ENCODE data around the gene SNX22.
"Not testable (repeated sequence)": the region's sequence is repeated elsewhere in the genome, so short reads cannot be mapped to it uniquely, and the experiment has no call there.

The SNX22 gene

GRCh38 chr15:64111679-64112050 is 39.9 kb upstream of the SNX22 start:
- in situ Hi-C loops (cut with MboI; ENCODE audit: low pct_unique_long_range_greater_than_20kb, low sequenced_read_pairs, unreplicated experiment), result no loop called here
- no peak for DNase-seq (ENCODE audit: low spot score)
- TF ChIP-seq CTCF (IDR thresholded peaks at IDR 0.05; ENCODE audit: extremely low read depth, insufficient read depth, missing control alignments), result no peak

GRCh38 chr15:64112073-64112772 is 39.3 kb upstream of the SNX22 start:
- in situ Hi-C loops (cut with MboI; ENCODE audit: low pct_unique_long_range_greater_than_20kb, low sequenced_read_pairs, unreplicated experiment), result no loop called here
- no peak for DNase-seq (ENCODE audit: low spot score)
- TF ChIP-seq CTCF (IDR thresholded peaks at IDR 0.05; ENCODE audit: extremely low read depth, insufficient read depth, missing control alignments), result no peak

- no peak for DNase-seq (ENCODE audit: low spot score)
- in situ Hi-C loops (cut with MboI; ENCODE audit: low pct_unique_long_range_greater_than_20kb, low sequenced_read_pairs, unreplicated experiment), result no loop called here
- TF ChIP-seq CTCF (IDR thresholded peaks at IDR 0.05; ENCODE audit: extremely low read depth, insufficient read depth, missing control alignments), result no peak
Measured at GRCh38 chr15:64112904-64113303, 38.6 kb upstream of the SNX22 start.

- DNase-seq (ENCODE audit: low spot score), result no peak
- in situ Hi-C loops (cut with MboI; ENCODE audit: low pct_unique_long_range_greater_than_20kb, low sequenced_read_pairs, unreplicated experiment), result no loop called here
- no peak for TF ChIP-seq CTCF (IDR thresholded peaks at IDR 0.05; ENCODE audit: extremely low read depth, insufficient read depth, missing control alignments)
Measured at GRCh38 chr15:64117759-64118487, 33.6 kb upstream of the SNX22 start.

- in situ Hi-C loops (cut with MboI; ENCODE audit: low pct_unique_long_range_greater_than_20kb, low sequenced_read_pairs, unreplicated experiment); DNase-seq (ENCODE audit: low spot score): not testable (repeated sequence)
Measured at GRCh38 chr15:64120322-64120721, 31.2 kb upstream of the SNX22 start.

GRCh38 chr15:64121614-64122013 is 29.9 kb upstream of the SNX22 start:
- in situ Hi-C loops (cut with MboI; ENCODE audit: low pct_unique_long_range_greater_than_20kb, low sequenced_read_pairs, unreplicated experiment), result no loop called here
- no peak for TF ChIP-seq CTCF (IDR thresholded peaks at IDR 0.05; ENCODE audit: extremely low read depth, insufficient read depth, missing control alignments)
- DNase-seq (ENCODE audit: low spot score), result no peak

- DNase-seq (ENCODE audit: low spot score), result no peak
- no peak for TF ChIP-seq CTCF (IDR thresholded peaks at IDR 0.05; ENCODE audit: extremely low read depth, insufficient read depth, missing control alignments)
- in situ Hi-C loops (cut with MboI; ENCODE audit: low pct_unique_long_range_greater_than_20kb, low sequenced_read_pairs, unreplicated experiment), result no loop called here
Measured at GRCh38 chr15:64122444-64122843, 29.1 kb upstream of the SNX22 start.
